Calu3 (cell line): ENCODE results near the gene NR2F1-AS1. TPM values are rescaled to one million over a fixed set of nuclear protein-coding genes. Genes with fewer than 3 reads are reported as not detected.

Experiments used
- BruUV-seq: library from RNA; stranded (reverse); fragments of 400-500 nt; replicated peaks from 2 replicates; lab custom pipeline; 2021; lab: Mats Ljungman, UMichigan
- CTCF ChIA-PET: fragments of 300-600 bp; sonication (Branson Sonifier 250); formaldehyde crosslinking; loops from one replicate; lab custom pipeline; 2022; ENCODE audit warnings: antibody characterized with exemption; lab: Charles Lee
- DNase-seq: peaks from one replicate; pipeline ENCODE4 v3.0.0; 2022
- H3K27ac Mint-ChIP-seq: one replicate; pipeline ENCODE4 v1.8.0; 2022; ENCODE audit warnings: mixed read lengths; ENCODE audit not compliant: unreplicated experiment
- H3K27me3 Mint-ChIP-seq: one replicate; pipeline ENCODE4 v1.8.0; 2022; ENCODE audit warnings: mixed read lengths; ENCODE audit not compliant: unreplicated experiment
- H3K36me3 Mint-ChIP-seq: one replicate; pipeline ENCODE4 v1.8.0; 2022; ENCODE audit warnings: mild to moderate bottlenecking, moderate library complexity, mixed read lengths; ENCODE audit not compliant: insufficient read depth, unreplicated experiment
- H3K4me1 Mint-ChIP-seq: one replicate; pipeline ENCODE4 v1.8.0; 2022; ENCODE audit warnings: mild to moderate bottlenecking, low read depth, mixed read lengths; ENCODE audit not compliant: unreplicated experiment
- H3K4me3 Mint-ChIP-seq: one replicate; pipeline ENCODE4 v1.8.0; 2022; ENCODE audit warnings: mild to moderate bottlenecking, low read depth, moderate library complexity, mixed read lengths; ENCODE audit not compliant: unreplicated experiment
- H3K9me3 Mint-ChIP-seq: one replicate; pipeline ENCODE4 v1.8.0; 2022; ENCODE audit warnings: low read depth, mixed read lengths; ENCODE audit not compliant: unreplicated experiment
- CTCF ChIP-seq: fragments of 200-600 bp; IDR thresholded peaks from one replicate; pipeline ENCODE4 v1.8.0; 2022; ENCODE audit warnings: antibody characterized with exemption; ENCODE audit not compliant: unreplicated experiment
- intact Hi-C: fragments of 100-400 bp; cut with micrococcal nuclease; formaldehyde crosslinking; loops from one replicate; pipeline ENCODE4 v1.10.0; 2022; ENCODE audit not compliant: unreplicated experiment
- total RNA-seq: library from RNA; stranded (reverse); gene quantifications from 2 replicates; pipeline ENCODE4 v1.2.3, GENCODE V29; 2022

Gene NR2F1-AS1
- total RNA-seq, 1 experiment from 2014 or later, result 20.9 TPM

GRCh38 chr5:93406971-93407401, 174.0 kb downstream of the NR2F1-AS1 start:
- no peak for DNase-seq
- intact Hi-C loops, result loop anchor here (10.0 kb wide), 2 partner anchors 398 to 492 kb away; no protein-coding TSS in a partner anchor
- Mint-ChIP-seq H3K36me3 (no peaks in the 10 kb centered on the region), H3K27ac (no peak overlapping the region), H3K4me3 (no peak overlapping the region), H3K9me3 (no peaks in the 10 kb centered on the region), H3K27me3 (no peaks in the 10 kb centered on the region), H3K4me1 (peaks cover 23% of the 10 kb centered on the region)
- BruUV-seq, result no TSS peak
- no peak for TF ChIP-seq CTCF
- CTCF ChIA-PET, result no interaction called here

GRCh38 chr5:93404246-93404645, 176.8 kb downstream of the NR2F1-AS1 start:
- no TSS peak for BruUV-seq
- CTCF ChIA-PET, result no interaction called here
- TF ChIP-seq CTCF, result peak; percentile 12

GRCh38 chr5:93403141-93403928, 177.7 kb downstream of the NR2F1-AS1 start:
- DNase-seq, result no peak
- CTCF ChIA-PET, result no interaction called here
- Mint-ChIP-seq H3K36me3 (no peaks in the 10 kb centered on the region), H3K9me3 (no peaks in the 10 kb centered on the region), H3K4me3 (no peak overlapping the region), H3K27ac (no peak overlapping the region), H3K4me1 (peaks cover 19% of the 10 kb centered on the region), H3K27me3 (no peaks in the 10 kb centered on the region)
- TF ChIP-seq CTCF, result no peak
- intact Hi-C loops, result loop anchor here (2.0 to 10.0 kb wide), 3 partner anchors 325 to 489 kb away; no protein-coding TSS in a partner anchor
- BruUV-seq, result no TSS peak

More at GRCh38 chr5:93404246-93404645, 176.8 kb downstream of the NR2F1-AS1 start:
- Mint-ChIP-seq H3K27me3 (no peaks in the 10 kb centered on the region), H3K4me1 (peaks cover 26% of the 10 kb centered on the region), H3K9me3 (no peaks in the 10 kb centered on the region), H3K27ac (no peak overlapping the region), H3K36me3 (no peaks in the 10 kb centered on the region), H3K4me3 (no peak overlapping the region)
- intact Hi-C loops, result loop anchor here (2.0 to 10.0 kb wide), 3 partner anchors 177 to 489 kb away; partner anchors contain the start of gene NR2F1-AS1
- no peak for DNase-seq

- CTCF ChIA-PET, result no interaction called here
- no peak for TF ChIP-seq CTCF
- intact Hi-C loops, result loop anchor here (2.0 to 10.0 kb wide), 3 partner anchors 324 to 488 kb away; no protein-coding TSS in a partner anchor
- H3K36me3 Mint-ChIP-seq, result no peaks in the 10 kb centered on the region
- no TSS peak for BruUV-seq
- H3K9me3 Mint-ChIP-seq, result peaks cover 3% of the 10 kb centered on the region
- H3K4me1 Mint-ChIP-seq, result peaks cover 19% of the 10 kb centered on the region
- H3K27me3 Mint-ChIP-seq, result no peaks in the 10 kb centered on the region
- DNase-seq, result no peak
- H3K27ac Mint-ChIP-seq, result no peak overlapping the region
- H3K4me3 Mint-ChIP-seq, result no peak overlapping the region
Observed at GRCh38 chr5:93402451-93402850, 178.6 kb downstream of the NR2F1-AS1 start.
